ENCODE results near the gene TCN2.

TCN2 gene

DNA sequence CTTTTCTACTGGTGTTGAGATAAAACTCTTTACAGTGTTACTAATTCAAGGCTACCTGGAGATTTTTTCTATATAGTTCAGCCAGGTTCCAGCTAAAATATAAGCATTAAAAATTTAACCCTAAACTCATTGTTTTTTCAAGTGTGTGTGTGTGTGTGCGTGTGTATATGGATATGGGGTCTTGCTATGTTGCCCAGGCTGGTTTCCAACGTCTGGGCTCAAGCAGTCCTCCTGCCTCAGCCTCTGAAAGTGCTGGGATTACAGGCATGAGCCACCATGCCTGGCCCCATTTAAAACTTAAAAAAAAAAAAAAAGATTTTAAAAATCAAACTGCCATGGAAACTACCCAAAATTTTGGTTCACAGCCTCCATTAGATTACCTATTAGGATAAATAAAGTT is 10.8 kb upstream of the TCN2 start:
- no peaks in the 10 kb centered on the region for H3K27me3 ChIP-seq (ENCODE audit: control insufficient read depth in 5 of 5, insufficient read depth in 4 of 5, low read length in 5 of 5)
- no peak overlapping the region for H3K4me3 ChIP-seq (ENCODE audit: low read depth in 1 of 5, low read length in 5 of 5)
- no peaks in the 10 kb centered on the region for H3K9me3 ChIP-seq (ENCODE audit: control insufficient read depth in 5 of 5, low read length in 5 of 5)
- peaks cover 0 to 12% (median 7%) of the 10 kb centered on the region in 5 donors for H3K4me1 ChIP-seq (ENCODE audit: control insufficient read depth in 5 of 5, insufficient read depth in 5 of 5, low read length in 5 of 5)
- H3K36me3 ChIP-seq (ENCODE audit: control insufficient read depth in 5 of 5, insufficient read depth in 5 of 5, low read length in 5 of 5): no peaks in the 10 kb centered on the region
- no peak overlapping the region for H3K27ac ChIP-seq (ENCODE audit: low read depth, low read length)
- H3K9ac ChIP-seq (ENCODE audit: low read length in 5 of 5): no peak overlapping the region

DNA sequence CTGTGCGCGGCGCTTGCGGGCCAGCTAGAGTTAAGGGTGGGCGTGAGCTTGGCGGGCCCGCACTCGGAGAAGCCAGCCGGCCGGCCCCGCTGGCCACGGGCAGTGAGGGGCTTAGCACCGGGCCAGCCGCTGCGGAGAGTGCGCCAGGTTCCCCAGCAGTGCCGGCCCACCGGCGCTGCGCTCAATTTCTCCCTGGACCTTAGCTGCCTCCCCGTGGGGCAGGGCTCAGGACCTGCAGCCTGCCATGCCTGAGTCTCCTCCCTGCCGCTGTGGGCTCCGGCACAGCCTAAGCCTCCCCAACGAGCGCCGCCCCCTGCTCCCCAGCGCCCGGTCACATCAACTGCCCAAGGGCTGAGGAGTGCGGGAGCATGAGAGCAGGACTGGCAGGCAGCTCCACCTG is 10.1 kb upstream of the TCN2 start:
- Histone ChIP-seq H3K27me3 (ENCODE audit: control insufficient read depth in 5 of 5, insufficient read depth in 4 of 5, low read length in 5 of 5) (no peaks in the 10 kb centered on the region), H3K9me3 (ENCODE audit: control insufficient read depth in 5 of 5, low read length in 5 of 5) (no peaks in the 10 kb centered on the region), H3K27ac (ENCODE audit: low read depth, low read length) (no peak overlapping the region), H3K4me3 (ENCODE audit: low read depth in 1 of 5, low read length in 5 of 5) (no peak overlapping the region), H3K36me3 (ENCODE audit: control insufficient read depth in 5 of 5, insufficient read depth in 5 of 5, low read length in 5 of 5) (no peaks in the 10 kb centered on the region), H3K9ac (ENCODE audit: low read length in 5 of 5) (no peak overlapping the region), H3K4me1 (ENCODE audit: control insufficient read depth in 5 of 5, insufficient read depth in 5 of 5, low read length in 5 of 5) (peaks cover 0 to 5% (median 4%) of the 10 kb centered on the region in 5 donors)

DNA sequence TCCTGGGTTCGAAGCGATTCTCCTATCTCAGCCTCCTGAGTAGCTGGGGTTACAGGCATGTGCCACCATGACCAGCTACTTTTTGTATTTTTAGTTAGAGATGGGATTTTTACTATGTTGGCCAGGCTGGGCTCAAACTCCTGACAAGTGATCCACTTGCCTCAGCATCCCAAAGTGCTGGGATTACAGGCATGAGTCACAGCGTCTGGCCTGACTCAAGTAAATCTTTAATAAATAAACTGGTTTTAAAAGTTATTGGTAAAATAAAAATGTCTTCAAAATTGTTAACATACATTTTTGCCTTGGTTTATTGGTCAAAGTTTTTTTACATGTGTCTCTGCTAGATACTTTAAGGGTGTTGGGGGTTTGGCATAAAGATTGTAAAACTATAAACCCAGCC is 8.0 kb upstream of the TCN2 start:
- no peaks in the 10 kb centered on the region for H3K36me3 ChIP-seq (ENCODE audit: control insufficient read depth in 5 of 5, insufficient read depth in 5 of 5, low read length in 5 of 5)
- H3K27me3 ChIP-seq (ENCODE audit: control insufficient read depth in 5 of 5, insufficient read depth in 4 of 5, low read length in 5 of 5): no peaks in the 10 kb centered on the region
- H3K4me1 ChIP-seq (ENCODE audit: control insufficient read depth in 5 of 5, insufficient read depth in 5 of 5, low read length in 5 of 5): peaks cover 0 to 4% (median 0%) of the 10 kb centered on the region in 5 donors
- no peak overlapping the region for H3K4me3 ChIP-seq (ENCODE audit: low read depth in 1 of 5, low read length in 5 of 5)
- H3K27ac ChIP-seq (ENCODE audit: low read depth, low read length): no peak overlapping the region
- H3K9me3 ChIP-seq (ENCODE audit: control insufficient read depth in 5 of 5, low read length in 5 of 5): no peaks in the 10 kb centered on the region
- H3K9ac ChIP-seq (ENCODE audit: low read length in 5 of 5): no peak overlapping the region

GRCh38 chr22:30600921-30601320 is 6.1 kb upstream of the TCN2 start:
- H3K27me3 ChIP-seq (ENCODE audit: control insufficient read depth in 5 of 5, insufficient read depth in 4 of 5, low read length in 5 of 5): no peaks in the 10 kb centered on the region
- H3K27ac ChIP-seq (ENCODE audit: low read depth, low read length): no peak overlapping the region
- no peaks in the 10 kb centered on the region for H3K36me3 ChIP-seq (ENCODE audit: control insufficient read depth in 5 of 5, insufficient read depth in 5 of 5, low read length in 5 of 5)
- H3K9me3 ChIP-seq (ENCODE audit: control insufficient read depth in 5 of 5, low read length in 5 of 5): no peaks in the 10 kb centered on the region
- H3K4me3 ChIP-seq (ENCODE audit: low read depth in 1 of 5, low read length in 5 of 5): no peak overlapping the region
- H3K9ac ChIP-seq (ENCODE audit: low read length in 5 of 5): no peak overlapping the region
- peaks cover 2 to 24% (median 9%) of the 10 kb centered on the region in 5 donors for H3K4me1 ChIP-seq (ENCODE audit: control insufficient read depth in 5 of 5, insufficient read depth in 5 of 5, low read length in 5 of 5)

DNA sequence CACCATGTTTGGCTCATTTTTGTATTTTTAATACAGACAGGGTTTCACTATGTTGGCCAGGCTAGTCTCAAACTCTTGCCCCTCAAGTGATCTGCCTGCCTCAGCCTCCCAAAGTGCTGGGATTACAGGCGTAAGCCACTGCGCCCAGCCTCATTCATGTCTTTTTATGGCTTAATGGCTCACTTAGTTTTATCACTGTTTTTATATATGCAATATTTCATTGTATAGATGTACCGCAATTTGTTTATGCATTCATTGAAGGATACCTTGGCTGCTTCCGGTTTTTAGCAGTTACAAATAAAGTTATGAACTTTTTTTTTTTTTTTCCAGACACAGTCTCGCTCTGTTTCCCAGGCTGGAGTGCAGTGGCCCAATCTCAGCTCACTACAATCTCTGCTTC is 5.5 kb upstream of the TCN2 start:
- no peak overlapping the region for H3K9ac ChIP-seq (ENCODE audit: low read length in 5 of 5)

DNA sequence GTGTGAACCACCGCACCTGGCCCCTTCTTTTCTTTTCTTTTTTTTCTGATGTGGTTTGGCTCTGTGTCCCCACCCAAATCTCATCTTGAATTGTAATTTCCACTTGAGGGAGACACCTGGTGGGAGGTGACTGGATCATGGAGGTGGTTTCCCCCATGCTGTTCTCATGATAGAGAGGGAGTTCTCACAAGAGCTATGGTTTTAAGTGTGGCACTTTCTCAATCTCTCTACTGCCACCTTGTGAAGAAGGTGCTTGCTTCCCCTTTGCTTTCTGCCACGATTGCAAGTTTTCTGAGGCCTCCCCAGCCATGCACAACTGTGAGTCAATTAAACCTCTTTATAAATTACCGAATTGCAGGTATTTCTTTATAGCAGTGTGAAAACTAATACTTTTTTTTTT is 4.9 kb upstream of the TCN2 start:
- no peaks in the 10 kb centered on the region for H3K36me3 ChIP-seq (ENCODE audit: control insufficient read depth in 5 of 5, insufficient read depth in 5 of 5, low read length in 5 of 5)
- H3K9me3 ChIP-seq (ENCODE audit: control insufficient read depth in 5 of 5, low read length in 5 of 5): no peaks in the 10 kb centered on the region
- no peak overlapping the region for H3K4me3 ChIP-seq (ENCODE audit: low read depth in 1 of 5, low read length in 5 of 5)
- H3K27ac ChIP-seq (ENCODE audit: low read depth, low read length): no peak overlapping the region
- no peak overlapping the region for H3K9ac ChIP-seq (ENCODE audit: low read length in 5 of 5)
- H3K4me1 ChIP-seq (ENCODE audit: control insufficient read depth in 5 of 5, insufficient read depth in 5 of 5, low read length in 5 of 5): peaks cover 2 to 31% (median 18%) of the 10 kb centered on the region in 5 donors
- no peaks in the 10 kb centered on the region for H3K27me3 ChIP-seq (ENCODE audit: control insufficient read depth in 5 of 5, insufficient read depth in 4 of 5, low read length in 5 of 5)

More for the DNA sequence above, 5.5 kb upstream of the TCN2 start:
- Histone ChIP-seq H3K4me1 (ENCODE audit: control insufficient read depth in 5 of 5, insufficient read depth in 5 of 5, low read length in 5 of 5) (peaks cover 2 to 28% (median 13%) of the 10 kb centered on the region in 5 donors), H3K27me3 (ENCODE audit: control insufficient read depth in 5 of 5, insufficient read depth in 4 of 5, low read length in 5 of 5) (no peaks in the 10 kb centered on the region), H3K36me3 (ENCODE audit: control insufficient read depth in 5 of 5, insufficient read depth in 5 of 5, low read length in 5 of 5) (no peaks in the 10 kb centered on the region), H3K4me3 (ENCODE audit: low read depth in 1 of 5, low read length in 5 of 5) (no peak overlapping the region), H3K27ac (ENCODE audit: low read depth, low read length) (no peak overlapping the region), H3K9me3 (ENCODE audit: control insufficient read depth in 5 of 5, low read length in 5 of 5) (no peaks in the 10 kb centered on the region)

- H3K27me3 ChIP-seq (ENCODE audit: control insufficient read depth in 5 of 5, insufficient read depth in 4 of 5, low read length in 5 of 5): no peaks in the 10 kb centered on the region
Observed at GRCh38 chr22:30603801-30604200, 3.2 kb upstream of the TCN2 start.

DNA sequence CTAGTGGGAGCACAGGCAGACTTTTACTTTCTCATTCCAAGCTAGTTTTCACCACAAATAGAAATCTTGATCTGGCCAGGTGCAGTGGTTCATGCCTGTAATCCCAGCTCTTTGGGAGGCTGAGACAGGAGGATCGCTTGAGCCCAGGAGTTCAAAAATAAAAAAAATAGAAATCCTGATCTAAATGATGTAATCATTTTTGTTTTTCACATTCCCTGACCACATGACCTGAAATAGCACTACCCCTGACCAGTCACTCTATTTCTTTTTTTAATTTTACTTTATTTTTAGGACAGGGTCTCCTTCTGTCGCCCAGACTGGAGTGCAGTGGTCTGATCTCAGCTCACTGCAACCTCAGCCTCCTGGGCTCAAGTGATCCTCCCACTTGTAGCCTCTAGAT is 2.3 kb upstream of the TCN2 start:
- peaks cover 5 to 58% (median 44%) of the 10 kb centered on the region in 5 donors for H3K4me1 ChIP-seq (ENCODE audit: control insufficient read depth in 5 of 5, insufficient read depth in 5 of 5, low read length in 5 of 5)
- H3K9me3 ChIP-seq (ENCODE audit: control insufficient read depth in 5 of 5, low read length in 5 of 5): no peaks in the 10 kb centered on the region
- H3K27ac ChIP-seq (ENCODE audit: low read depth, low read length): peak overlapping the region; percentile 11
- no peaks in the 10 kb centered on the region for H3K36me3 ChIP-seq (ENCODE audit: control insufficient read depth in 5 of 5, insufficient read depth in 5 of 5, low read length in 5 of 5)
- no peaks in the 10 kb centered on the region for H3K27me3 ChIP-seq (ENCODE audit: control insufficient read depth in 5 of 5, insufficient read depth in 4 of 5, low read length in 5 of 5)
- no peak overlapping the region for H3K4me3 ChIP-seq (ENCODE audit: low read depth in 1 of 5, low read length in 5 of 5)
- no peak overlapping the region for H3K9ac ChIP-seq (ENCODE audit: low read length in 5 of 5)

More at GRCh38 chr22:30603801-30604200, 3.2 kb upstream of the TCN2 start:
- Histone ChIP-seq H3K9me3 (ENCODE audit: control insufficient read depth in 5 of 5, low read length in 5 of 5) (no peaks in the 10 kb centered on the region), H3K4me1 (ENCODE audit: control insufficient read depth in 5 of 5, insufficient read depth in 5 of 5, low read length in 5 of 5) (peaks cover 4 to 49% (median 35%) of the 10 kb centered on the region in 5 donors), H3K27ac (ENCODE audit: low read depth, low read length) (peak overlapping the region; percentile 11), H3K9ac (ENCODE audit: low read length in 5 of 5) (no peak overlapping the region), H3K36me3 (ENCODE audit: control insufficient read depth in 5 of 5, insufficient read depth in 5 of 5, low read length in 5 of 5) (no peaks in the 10 kb centered on the region), H3K4me3 (ENCODE audit: low read depth in 1 of 5, low read length in 5 of 5) (no peak overlapping the region)

GRCh38 chr22:30605449-30606110 is 1.4 kb upstream of the TCN2 start:
- Histone ChIP-seq H3K36me3 (ENCODE audit: control insufficient read depth in 5 of 5, insufficient read depth in 5 of 5, low read length in 5 of 5) (peaks cover 0 to 1% (median 0%) of the 10 kb centered on the region in 5 donors), H3K4me3 (ENCODE audit: low read depth in 1 of 5, low read length in 5 of 5) (peak overlapping the region; percentile 72 to 99 (median 92)), H3K4me1 (ENCODE audit: control insufficient read depth in 5 of 5, insufficient read depth in 5 of 5, low read length in 5 of 5) (peaks cover 9 to 66% (median 50%) of the 10 kb centered on the region in 5 donors), H3K9me3 (ENCODE audit: control insufficient read depth in 5 of 5, low read length in 5 of 5) (no peaks in the 10 kb centered on the region), H3K9ac (ENCODE audit: low read length in 5 of 5) (peak overlapping the region in 4 of 5 donors; percentile 7 to 63 (median 26)), H3K27me3 (ENCODE audit: control insufficient read depth in 5 of 5, insufficient read depth in 4 of 5, low read length in 5 of 5) (no peaks in the 10 kb centered on the region), H3K27ac (ENCODE audit: low read depth, low read length) (peak overlapping the region; percentile 50)

GRCh38 chr22:30607300-30607930 is 441 bp downstream of the TCN2 start:
- H3K36me3 ChIP-seq (ENCODE audit: control insufficient read depth in 5 of 5, insufficient read depth in 5 of 5, low read length in 5 of 5): peaks cover 0 to 14% (median 3%) of the 10 kb centered on the region in 5 donors
- H3K27me3 ChIP-seq (ENCODE audit: control insufficient read depth in 5 of 5, insufficient read depth in 4 of 5, low read length in 5 of 5): no peaks in the 10 kb centered on the region
- H3K9ac ChIP-seq (ENCODE audit: low read length in 5 of 5): peak overlapping the region in 4 of 5 donors; percentile 54 to 78 (median 58)
- peak overlapping the region; percentile 7 for H3K27ac ChIP-seq (ENCODE audit: low read depth, low read length)
- peaks cover 9 to 67% (median 50%) of the 10 kb centered on the region in 5 donors for H3K4me1 ChIP-seq (ENCODE audit: control insufficient read depth in 5 of 5, insufficient read depth in 5 of 5, low read length in 5 of 5)
- H3K9me3 ChIP-seq (ENCODE audit: control insufficient read depth in 5 of 5, low read length in 5 of 5): no peaks in the 10 kb centered on the region
- peak overlapping the region; percentile 72 to 99 (median 92) for H3K4me3 ChIP-seq (ENCODE audit: low read depth in 1 of 5, low read length in 5 of 5)

Data from subcutaneous abdominal adipose tissue (tissue), 5 donors.